Suprapubic skin (tissue), 4 donors: ENCODE measurements around the gene SEPTIN12.

Experiments
- CTCF ChIP-seq, 2 donors: fragments of 200-600 bp in 1 of 2; fragments of 450-650 bp in 1 of 2; sonication (generic) in 1 of 2; IDR thresholded peaks; one replicate each; pipeline ENCODE4 v1.5.1; 2016 to 2019; ENCODE audit warnings: antibody characterized with exemption in 2 of 2, mild to moderate bottlenecking in 1 of 2, moderate library complexity in 1 of 2
- EP300 ChIP-seq: sonication (generic); formaldehyde crosslinking; IDR thresholded peaks from one replicate; pipeline ENCODE4 v1.6.1; 2017; ENCODE audit warnings: antibody characterized with exemption
- POLR2A ChIP-seq, 2 donors: fragments of 450-650 bp; IDR thresholded peaks; one replicate each; pipeline ENCODE4 v1.6.1; 2017; ENCODE audit warnings: antibody characterized with exemption in 2 of 2, mild to moderate bottlenecking in 2 of 2, moderate library complexity in 2 of 2
- POLR2AphosphoS5 ChIP-seq, 3 donors: sonication (generic); formaldehyde crosslinking; IDR thresholded peaks; one replicate each; pipeline ENCODE4 v1.6.1; 2017; ENCODE audit warnings: antibody characterized with exemption in 3 of 3

- TF ChIP-seq POLR2AphosphoS5 (IDR thresholded peaks at IDR 0.05) (no peak), CTCF (IDR thresholded peaks at IDR 0.05) (no peak), POLR2A (IDR thresholded peaks at IDR 0.05) (no peak), EP300 (no peak)
These were observed 2.1 kb upstream of the SEPTIN12 start for GRCh38 chr16:4790261-4790660.
